HG02885 (cell line): ENCODE data around the gene RAB7B.

Experiments used
- ATAC-seq: cut with Tn5 transposase; IDR thresholded peaks from one replicate; pipeline ENCODE4 v1.9.1; 2021; ENCODE audit warnings: mild to moderate bottlenecking; ENCODE audit not compliant: unreplicated experiment, poor library complexity

RAB7B gene

GRCh38 chr1:206023695-206024094 lies 20.5 kb upstream of the RAB7B start, which contains the start of gene CTSE:
Gene CTSE, minus strand, starts transcription at chr1:206023895. Its CDS starts 104 bp downstream, at chr1:206023791.
- no peak for ATAC-seq

GRCh38 chr1:206022766-206023165 lies 19.6 kb upstream of the RAB7B start:
- no peak for ATAC-seq

GRCh38 chr1:206021626-206022365 lies 18.6 kb upstream of the RAB7B start:
- ATAC-seq, result no peak

GRCh38 chr1:206021008-206021625 lies 17.9 kb upstream of the RAB7B start:
- ATAC-seq, result no peak

- ATAC-seq, result no peak
Measured at GRCh38 chr1:206020393-206021007, 17.3 kb upstream of the RAB7B start.

GRCh38 chr1:206015071-206015470 lies 11.9 kb upstream of the RAB7B start:
- no peak for ATAC-seq

- no peak for ATAC-seq
Measured at GRCh38 chr1:206014601-206015000, 11.4 kb upstream of the RAB7B start.

- no peak for ATAC-seq
Measured at GRCh38 chr1:206013026-206013795, 10.0 kb upstream of the RAB7B start.

GRCh38 chr1:206012086-206012859 lies 9.1 kb upstream of the RAB7B start:
- peak; percentile 91 for ATAC-seq

- no peak for ATAC-seq
Measured at GRCh38 chr1:206011057-206011456, 7.9 kb upstream of the RAB7B start.

GRCh38 chr1:206010060-206010459 lies 6.9 kb upstream of the RAB7B start:
- ATAC-seq, result no peak

GRCh38 chr1:206006946-206007345 lies 3.8 kb upstream of the RAB7B start:
- no peak for ATAC-seq

GRCh38 chr1:206005778-206006180 lies 2.6 kb upstream of the RAB7B start:
- ATAC-seq, result no peak

GRCh38 chr1:206005234-206005633 lies 2.0 kb upstream of the RAB7B start:
- no peak for ATAC-seq

- ATAC-seq, result no peak
Measured at GRCh38 chr1:206004826-206005225, 1.6 kb upstream of the RAB7B start.

GRCh38 chr1:206003854-206004800 lies 932 bp upstream of the RAB7B start:
- ATAC-seq, result no peak

GRCh38 chr1:206002160-206002559 lies 1.0 kb downstream of the RAB7B start:
- no peak for ATAC-seq

GRCh38 chr1:206001476-206001888 lies 1.7 kb downstream of the RAB7B start:
- ATAC-seq, result no peak
